CD14-positive monocyte (primary cell): ENCODE results near the gene AVPR1B. TPM values are rescaled to one million over a fixed set of nuclear protein-coding genes. Genes with fewer than 3 reads are reported as not detected.

Experiments used
- DNase-seq, 3 donors: peaks; one replicate each; pipeline ENCODE4 v3.0.0-alpha.2; 2011 to 2022
- H2AFZ ChIP-seq: 2 replicates; pipeline ENCODE4 v1.6.0; 2012; ENCODE audit warnings: mild to moderate bottlenecking, low read depth, low read length, inconsistent platforms; ENCODE audit not compliant: insufficient read depth, poor library complexity, severe bottlenecking
- H3K27ac ChIP-seq, 2 donors: 1 replicate in 1 of 2; 2 replicates in 1 of 2; pipeline ENCODE4 v1.5.1; 2012 to 2013; ENCODE audit warnings: low read length in 2 of 2, control low read depth in 1 of 2, inconsistent platforms in 1 of 2, low read depth in 1 of 2, mild to moderate bottlenecking in 1 of 2
- H3K27me3 ChIP-seq, 2 donors: one replicate each; pipeline versions ENCODE4 v1.6.0 to v1.6.1; 2011 to 2013; ENCODE audit warnings: low read length in 2 of 2; ENCODE audit not compliant: control insufficient read depth in 2 of 2, insufficient read depth in 2 of 2
- H3K36me3 ChIP-seq, 2 donors: replicated peaks in 1 of 2; 1 replicate in 1 of 2; 2 replicates in 1 of 2; pipeline versions ENCODE4 v1.5.1 to v1.6.1; 2012 to 2013; ENCODE audit warnings: low read length in 2 of 2, control low read depth in 1 of 2, inconsistent platforms in 1 of 2, mild to moderate bottlenecking in 1 of 2; ENCODE audit not compliant: insufficient read depth in 2 of 2, control insufficient read depth in 1 of 2
- H3K4me1 ChIP-seq, 2 donors: 1 replicate in 1 of 2; 2 replicates in 1 of 2; pipeline versions ENCODE4 v1.5.1 to v1.6.1; 2012 to 2013; ENCODE audit warnings: low read length in 2 of 2, control low read depth in 1 of 2, inconsistent platforms in 1 of 2, mild to moderate bottlenecking in 1 of 2, moderate library complexity in 1 of 2; ENCODE audit not compliant: insufficient read depth in 2 of 2, control insufficient read depth in 1 of 2
- H3K4me2 ChIP-seq: replicated peaks from 2 replicates; pipeline ENCODE3; 2012; ENCODE audit warnings: low read length, moderate library complexity, mild to moderate bottlenecking; ENCODE audit not compliant: poor library complexity, severe bottlenecking; ENCODE audit errors: extremely low read depth
- H3K4me3 ChIP-seq, 3 experiments: fragments of 200-600 bp in 1 of 3; sonication (generic) in 1 of 3; replicated peaks in 1 of 3; 1 replicate in 2 of 3; 2 replicates in 1 of 3; pipeline ENCODE4 v1.5.1; 2011 to 2013; ENCODE audit warnings: low read length in 3 of 3, mild to moderate bottlenecking in 3 of 3, control low read depth in 2 of 3, low read depth in 2 of 3, inconsistent platforms in 1 of 3, moderate library complexity in 1 of 3
- H3K79me2 ChIP-seq: 2 replicates; pipeline ENCODE4 v1.6.0; 2012; ENCODE audit warnings: mild to moderate bottlenecking, control low read depth, inconsistent platforms, low read length, moderate library complexity; ENCODE audit not compliant: insufficient read depth
- H3K9ac ChIP-seq: 2 replicates; pipeline ENCODE4 v1.6.0; 2017; ENCODE audit warnings: low read length, mild to moderate bottlenecking; ENCODE audit not compliant: insufficient read depth, poor library complexity, severe bottlenecking
- H3K9me3 ChIP-seq, 2 donors: replicated peaks in 1 of 2; 1 replicate in 1 of 2; 2 replicates in 1 of 2; pipeline versions ENCODE4 v1.5.1 to v1.6.1; 2012 to 2013; ENCODE audit warnings: low read length in 2 of 2, control low read depth in 1 of 2; ENCODE audit not compliant: control insufficient read depth in 1 of 2, insufficient read depth in 1 of 2
- H4K20me1 ChIP-seq: 2 replicates; pipeline ENCODE4 v1.6.0; 2012; ENCODE audit warnings: mild to moderate bottlenecking, low read length, control low read depth, moderate library complexity; ENCODE audit not compliant: insufficient read depth
- H3K27ac Mint-ChIP-seq, 7 donors: one replicate each; pipeline ENCODE4 v1.8.0; 2020; ENCODE audit warnings: mild to moderate bottlenecking in 7 of 7, mixed read lengths in 7 of 7, moderate library complexity in 6 of 7, inconsistent platforms in 2 of 7
- H3K27me3 Mint-ChIP-seq, 3 donors: one replicate each; pipeline ENCODE4 v1.8.0; 2021 to 2022; ENCODE audit warnings: low read depth in 3 of 3, mild to moderate bottlenecking in 3 of 3, mixed read lengths in 3 of 3, moderate library complexity in 3 of 3, inconsistent platforms in 1 of 3
- H3K36me3 Mint-ChIP-seq, 2 donors: one replicate each; pipeline ENCODE4 v1.8.0; 2020; ENCODE audit warnings: mixed read lengths in 2 of 2, inconsistent platforms in 1 of 2, mild to moderate bottlenecking in 1 of 2
- H3K4me1 Mint-ChIP-seq: one replicate; pipeline ENCODE4 v1.8.0; 2020; ENCODE audit warnings: mild to moderate bottlenecking, mixed read lengths
- H3K4me3 Mint-ChIP-seq, 2 donors: one replicate each; pipeline ENCODE4 v1.8.0; 2020; ENCODE audit warnings: mild to moderate bottlenecking in 2 of 2, mixed read lengths in 2 of 2, moderate library complexity in 1 of 2
- H3K9me3 Mint-ChIP-seq, 7 donors: one replicate each; pipeline ENCODE4 v1.8.0; 2020 to 2022; ENCODE audit warnings: mixed read lengths in 7 of 7, mild to moderate bottlenecking in 6 of 7, moderate library complexity in 6 of 7, inconsistent platforms in 2 of 7
- CTCF ChIP-seq: fragments of 200-600 bp; IDR thresholded peaks from one replicate; pipeline ENCODE4 v1.8.0; 2022; ENCODE audit warnings: antibody characterized with exemption, mild to moderate bottlenecking
- WGBS: methylation state at CpG from one replicate; pipeline ENCODE4 v1.1.5; 2013; ENCODE audit warnings: missing lambda C conversion rate; ENCODE audit not compliant: insufficient coverage; 5-methylcytosine and 5-hydroxymethylcytosine counted together
- intact Hi-C, 2 donors: fragments of 100-400 bp; cut with micrococcal nuclease; formaldehyde crosslinking; loops; one replicate each; pipeline versions ENCODE4 v1.15.0 to v1.15.1; 2023
- polyA plus RNA-seq, 3 donors: library from polyadenylated mRNA; depleted of rRNA in 1 of 3; unstranded in 2 of 3; stranded (reverse) in 1 of 3; fragments of 300-500 nt in 2 of 3; fragments of >200 nt in 1 of 3; fragmentation: Illumina TruSeq in 2 of 3; gene quantifications; 1 replicate in 2 of 3; 2 replicates in 1 of 3; pipeline ENCODE4 v1.2.3, GENCODE V29; 2012 to 2021

AVPR1B gene
- polyA plus RNA-seq, 3 donors, result not detected

GRCh38 chr1:206133751-206134415, 16.7 kb upstream of the AVPR1B start:
- Mint-ChIP-seq H3K4me3 (no peak overlapping the region), H3K9me3 (peaks cover 0 to 3% (median 0%) of the 10 kb centered on the region in 7 donors), H3K4me1 (no peaks in the 10 kb centered on the region), H3K36me3 (no peaks in the 10 kb centered on the region), H3K27me3 (peaks cover 5 to 21% (median 8%) of the 10 kb centered on the region in 3 donors), H3K27ac (no peak overlapping the region)
- no peak for TF ChIP-seq CTCF
- H3K4me1 ChIP-seq, result no peaks in the 10 kb centered on the region
- no peak overlapping the region for H3K9ac ChIP-seq
- no peaks in the 10 kb centered on the region for H3K36me3 ChIP-seq
- no peaks in the 10 kb centered on the region for H3K79me2 ChIP-seq
- no peak for DNase-seq
- H3K9me3 ChIP-seq, result no peaks in the 10 kb centered on the region
- no peak overlapping the region for H3K4me3 ChIP-seq
- no peak overlapping the region for H2AFZ ChIP-seq
- H3K27me3 ChIP-seq, result peaks cover 0 to 2% of the 10 kb centered on the region in 2 donors
- 90% methylated on average over 3 of the region's 7 CpGs for WGBS
- intact Hi-C loops, result no loop called here
- H3K4me2 ChIP-seq, result no peak overlapping the region
- no peak overlapping the region for H3K27ac ChIP-seq
- no peaks in the 10 kb centered on the region for H4K20me1 ChIP-seq

- Mint-ChIP-seq H3K36me3 (no peaks in the 10 kb centered on the region), H3K9me3 (no peaks in the 10 kb centered on the region), H3K27me3 (peaks cover 7 to 18% (median 13%) of the 10 kb centered on the region in 3 donors), H3K4me1 (peaks cover 9% of the 10 kb centered on the region), H3K27ac (no peak overlapping the region), H3K4me3 (no peak overlapping the region)
- Histone ChIP-seq H3K4me3 (no peak overlapping the region), H4K20me1 (no peaks in the 10 kb centered on the region), H3K4me2 (no peak overlapping the region), H3K27ac (no peak overlapping the region), H3K27me3 (no peaks in the 10 kb centered on the region), H3K79me2 (no peaks in the 10 kb centered on the region), H3K4me1 (peaks cover 7% of the 10 kb centered on the region in 2 donors), H2AFZ (no peak overlapping the region), H3K9me3 (no peaks in the 10 kb centered on the region), H3K36me3 (no peaks in the 10 kb centered on the region), H3K9ac (no peak overlapping the region)
- intact Hi-C loops, result no loop called here
- no peak for TF ChIP-seq CTCF
- DNase-seq, result no peak
- WGBS, result 97% methylated on average over 7 of the region's 7 CpGs
These were observed 13.8 kb upstream of the AVPR1B start for GRCh38 chr1:206131037-206131436.
